A549 (cell line): ENCODE results near the gene TCFL5. TPM values are rescaled to one million over a fixed set of nuclear protein-coding genes. Genes with fewer than 3 reads are reported as not detected.

Experiments
- ATAC-seq, 2 experiments: fragments of 200-7000 bp in 1 of 2; fragments of >200 bp in 1 of 2; cut with Nextera tagmentation in 1 of 2; cut with Tn5 transposase in 1 of 2; 3 replicates each; pipeline versions ENCODE4 v1.8.0 to v1.9.1; 2018 to 2020; ENCODE audit warnings: mild to moderate bottlenecking in 1 of 2, moderate library complexity in 1 of 2
- CTCF ChIA-PET: fragments of 300-600 bp; sonication (Branson Sonifier 250); formaldehyde crosslinking; extraction: SDS; loops from one replicate; lab custom pipeline; 2021; ENCODE audit warnings: antibody characterized with exemption, inconsistent platforms; lab: Yijun Ruan, JAX
- POLR2A ChIA-PET: fragments of 350-600 bp; formaldehyde crosslinking; extraction: SDS; loops from one replicate; lab custom pipeline; 2021; ENCODE audit warnings: antibody characterized with exemption, inconsistent platforms; lab: Yijun Ruan, JAX
- DNase-seq, 2 experiments: peaks; one replicate each; pipeline versions ENCODE4 v3.0.0 to v3.0.0-alpha.2; 2011 to 2016; ENCODE audit warnings: low read depth in 1 of 2, low spot score in 1 of 2
- FAIRE-seq: peaks from 2 replicates; lab custom pipeline; 2011; peaks lifted over from hg19 to GRCh38; lab: Jason Lieb, UNC
- H3K27ac ChIP-seq, 2 experiments: fragments of >200 bp; sonication (Bioruptor Twin); formaldehyde crosslinking; 3 replicates each; pipeline ENCODE4 v1.5.1; 2016 to 2017
- H3K4me1 ChIP-seq: fragments of >200 bp; sonication (Bioruptor Twin); formaldehyde crosslinking; 3 replicates; pipeline ENCODE4 v1.6.1; 2016
- H3K4me2 ChIP-seq: fragments of >200 bp; sonication (Bioruptor Twin); formaldehyde crosslinking; 3 replicates; pipeline ENCODE4 v1.6.1; 2016
- H3K4me3 ChIP-seq: fragments of >200 bp; sonication (Bioruptor Twin); formaldehyde crosslinking; 3 replicates; pipeline ENCODE4 v1.5.1; 2016
- H3K9me3 ChIP-seq: fragments of >200 bp; sonication (Bioruptor Twin); formaldehyde crosslinking; 3 replicates; pipeline ENCODE4 v1.6.1; 2016
- CHD4 ChIP-seq: fragments of 200-600 bp; sonication (generic); IDR thresholded peaks from 2 replicates; pipeline ENCODE4 v1.6.1; 2016; ENCODE audit warnings: antibody characterized with exemption, mild to moderate bottlenecking, borderline replicate concordance
- CTCF ChIP-seq: fragments of >200 bp; sonication (Bioruptor Twin); formaldehyde crosslinking; IDR thresholded peaks from 3 replicates; pipeline ENCODE4 v1.5.1; 2016
- E2F6 ChIP-seq: IDR thresholded peaks from 2 replicates; pipeline ENCODE4 v1.6.1; 2012; ENCODE audit warnings: low read depth, borderline replicate concordance
- EP300 ChIP-seq, 2 experiments: fragments of >200 bp; sonication (Bioruptor Twin); formaldehyde crosslinking; IDR thresholded peaks; 2 replicates in 1 of 2; 3 replicates in 1 of 2; pipeline ENCODE4 v1.6.1; 2016 to 2017
- ESRRA ChIP-seq: fragments of 150-350 bp; IDR thresholded peaks from 2 replicates; pipeline ENCODE4 v1.6.1; 2014; ENCODE audit warnings: mild to moderate bottlenecking, low read length, borderline replicate concordance
- HES2 ChIP-seq: fragments of >200 bp; sonication (Bioruptor Twin); formaldehyde crosslinking; IDR thresholded peaks from 2 replicates; pipeline ENCODE4 v1.6.1; 2016
- HOXA7 ChIP-seq: fragments of 250-450 bp; sonication (Bioruptor Pico); IDR thresholded peaks from 2 replicates; pipeline ENCODE4 v1.5.0; 2020; ENCODE audit warnings: mild to moderate bottlenecking, moderate library complexity
- HOXB5 ChIP-seq: fragments of 250-450 bp; sonication (Bioruptor Pico); IDR thresholded peaks from 2 replicates; pipeline ENCODE4 v1.5.0; 2020; ENCODE audit warnings: mild to moderate bottlenecking, moderate library complexity
- JUN ChIP-seq, 2 experiments: fragments of >200 bp; sonication (Bioruptor Twin); formaldehyde crosslinking; IDR thresholded peaks; 2 replicates in 1 of 2; 3 replicates in 1 of 2; pipeline ENCODE4 v1.6.1; 2016 to 2017
- MAX ChIP-seq: IDR thresholded peaks from 2 replicates; pipeline ENCODE4 v1.6.1; 2012
- NR3C1 ChIP-seq: fragments of >200 bp; sonication (Bioruptor Twin); formaldehyde crosslinking; IDR thresholded peaks from 3 replicates; pipeline ENCODE4 v1.6.1; 2017
- RAD21 ChIP-seq, 2 experiments: fragments of >200 bp in 1 of 2; sonication (Bioruptor Twin) in 1 of 2; formaldehyde crosslinking in 1 of 2; IDR thresholded peaks in 1 of 2; conservative IDR thresholded peaks in 1 of 2; 2 replicates in 1 of 2; 3 replicates in 1 of 2; pipeline ENCODE4 v1.6.1; 2012 to 2018; ENCODE audit warnings: inconsistent platforms in 1 of 2
- RFX5 ChIP-seq: fragments of 450-650 bp; IDR thresholded peaks from 2 replicates; pipeline ENCODE4 v1.7.1; 2014; ENCODE audit warnings: antibody characterized with exemption, mild to moderate bottlenecking, moderate library complexity
- SMC3 ChIP-seq: fragments of >200 bp; sonication (Bioruptor Twin); formaldehyde crosslinking; IDR thresholded peaks from 3 replicates; pipeline ENCODE4 v1.6.1; 2018; ENCODE audit warnings: inconsistent platforms
- ZFP36 ChIP-seq: fragments of 450-650 bp; IDR thresholded peaks from 2 replicates; pipeline ENCODE4 v1.6.1; 2014; ENCODE audit warnings: borderline replicate concordance; ENCODE audit not compliant: partially characterized antibody
- WGBS: methylation state at CpG from one replicate; pipeline ENCODE4 v1.1.6; 2017; ENCODE audit errors: missing lambda C conversion rate; 5-methylcytosine and 5-hydroxymethylcytosine counted together
- polyA plus RNA-seq, 4 experiments: library from polyadenylated mRNA; depleted of rRNA in 3 of 4; stranded (reverse); fragments of >200 nt; fragmentation: RNase III in 1 of 4; extraction: RNeasy Plus Mini Kit Qiagen cat#74134 plus additional on column Dnase treatment in 1 of 4; gene quantifications; 2 replicates in 3 of 4; 3 replicates in 1 of 4; pipeline ENCODE4 v1.2.3, GENCODE V29; 2011 to 2017
- small RNA-seq, 6 experiments: library from RNA; depleted of rRNA; stranded (forward); fragments of <200 nt; gene quantifications; one replicate each; pipeline ENCODE3, GENCODE V24; 2012

TCFL5 gene
- polyA plus RNA-seq, 2 of the 4 experiments (the other 2 are of a cell fraction), result 5.6 to 7.1 TPM

GRCh38 chr20:62792182-62792939, 69.3 kb downstream of the TCFL5 start:
- 46% methylated on average over 9 of the region's 9 CpGs for WGBS
- DNase-seq (no peak), ATAC-seq (no peak), FAIRE-seq (no peak)
- no peak overlapping the region for H3K4me3 ChIP-seq
- CTCF ChIA-PET, result interaction anchor here (0.7 to 10.3 kb wide), 61 partner anchors 9 to 403 kb away, joined by 3 to 311 read pairs (median 8); partner anchors contain the start of genes NTSR1, RBBP8NL and SLCO4A1
- H3K4me1 ChIP-seq, result peaks cover 16% of the 10 kb centered on the region
- no peaks in the 10 kb centered on the region for H3K9me3 ChIP-seq
- POLR2A ChIA-PET, result no interaction called here
- no peak overlapping the region for H3K4me2 ChIP-seq
- no peak overlapping the region for H3K27ac ChIP-seq
- TF ChIP-seq ESRRA, result no peak
- no peak for TF ChIP-seq CHD4
- TF ChIP-seq HOXB5 (CRISPR knock-in tag), result no peak
- no peak for TF ChIP-seq ZFP36
- TF ChIP-seq JUN (IDR thresholded peaks at IDR 0.05), result no peak
- TF ChIP-seq RFX5, result no peak
- TF ChIP-seq HES2, result no peak
- TF ChIP-seq RAD21 (conservative IDR thresholded peaks at IDR 0.05 in 1 of 2, IDR thresholded peaks at IDR 0.05 in 1 of 2), result no peak
- TF ChIP-seq NR3C1, result no peak

- peak overlapping the region; percentile 75 for H3K4me2 ChIP-seq
Measured at GRCh38 chr20:62791301-62792181, 70.1 kb downstream of the TCFL5 start.

More at GRCh38 chr20:62791301-62792181, 70.1 kb downstream of the TCFL5 start:
- Histone ChIP-seq H3K4me1 (peaks cover 12% of the 10 kb centered on the region), H3K4me3 (no peak overlapping the region), H3K9me3 (no peaks in the 10 kb centered on the region), H3K27ac (peak overlapping the region in 1 of 2 experiments; percentile 67; a peak in 2 of 6 replicates)
- 25% methylated on average over 22 of the region's 23 CpGs for WGBS
- FAIRE-seq (peak; percentile 63), DNase-seq (peak; percentile 90 to 92), ATAC-seq (peak; percentile 49 to 66)
- ChIA-PET CTCF (interaction anchor here (0.5 to 10.3 kb wide), 77 partner anchors 9 to 619 kb away, joined by 3 to 311 read pairs (median 7); partner anchors contain the start of genes NTSR1, RBBP8NL and SLCO4A1), POLR2A (interaction anchor here (1.1 kb wide), 1 partner anchor 87 kb away, joined by 5 read pairs; no protein-coding TSS in a partner anchor)
- peak; percentile 99 for TF ChIP-seq CTCF
- peak; percentile 99 for TF ChIP-seq SMC3
- peak; percentile 64 for TF ChIP-seq MAX
- TF ChIP-seq HOXA7 (CRISPR knock-in tag), result no peak
- peak; percentile 99 for TF ChIP-seq RAD21 (conservative IDR thresholded peaks at IDR 0.05 in 1 of 2, IDR thresholded peaks at IDR 0.05 in 1 of 2)
- peak; percentile 63; the same call in 1 of the 2 replicates for TF ChIP-seq E2F6
- TF ChIP-seq EP300 (IDR thresholded peaks at IDR 0.05), result no peak

Small RNA genes within 50 kb of the gene (small RNA-seq; reads per million reads assigned to genes)
- gene DPH3P1, result 0 reads per million in 6 experiments

Other genes with a start within 250 kb of the TCFL5 start
- gene SLCO4A1, start 219.3 kb downstream of the TCFL5 start, polyA plus RNA-seq (2011; rRNA removed), result 1.3 and 2.1 TPM in 2 replicates
- gene SLCO4A1, start 219.3 kb downstream of the TCFL5 start, polyA plus RNA-seq (2017; fragmentation: RNase III; extraction: RNeasy Plus Mini Kit Qiagen cat#74134 plus additional on column Dnase treatment), result 8.1 to 11.2 TPM (median 9.9 TPM) in 3 replicates
- gene NTSR1, start 153.0 kb downstream of the TCFL5 start, polyA plus RNA-seq (2011; rRNA removed), result 0.03 TPM in 2 replicates
- not detected in 3 replicates for gene NTSR1, start 153.0 kb downstream of the TCFL5 start, polyA plus RNA-seq (2017; fragmentation: RNase III; extraction: RNeasy Plus Mini Kit Qiagen cat#74134 plus additional on column Dnase treatment)
- 14.6 and 21.1 TPM in 2 replicates for gene MRGBP, start 65.3 kb downstream of the TCFL5 start, polyA plus RNA-seq (2011; rRNA removed)
- gene MRGBP, start 65.3 kb downstream of the TCFL5 start, polyA plus RNA-seq (2017; fragmentation: RNase III; extraction: RNeasy Plus Mini Kit Qiagen cat#74134 plus additional on column Dnase treatment), result 16.8 to 18.4 TPM (median 17.5 TPM) in 3 replicates
- 15.9 and 16.1 TPM in 2 replicates for gene OGFR, start 57.0 kb downstream of the TCFL5 start, polyA plus RNA-seq (2011; rRNA removed)
- gene OGFR, start 57.0 kb downstream of the TCFL5 start, polyA plus RNA-seq (2017; fragmentation: RNase III; extraction: RNeasy Plus Mini Kit Qiagen cat#74134 plus additional on column Dnase treatment), result 33.7 to 36.7 TPM (median 35.6 TPM) in 3 replicates
- gene COL9A3, start 44.8 kb downstream of the TCFL5 start, polyA plus RNA-seq (2011; rRNA removed), result 0.26 and 0.41 TPM in 2 replicates
- gene COL9A3, start 44.8 kb downstream of the TCFL5 start, polyA plus RNA-seq (2017; fragmentation: RNase III; extraction: RNeasy Plus Mini Kit Qiagen cat#74134 plus additional on column Dnase treatment), result 0.42 to 0.54 TPM (median 0.49 TPM) in 3 replicates
- 12.6 and 15.3 TPM in 2 replicates for gene DIDO1, start 64.7 kb upstream of the TCFL5 start, polyA plus RNA-seq (2011; rRNA removed)
- gene DIDO1, start 64.7 kb upstream of the TCFL5 start, polyA plus RNA-seq (2017; fragmentation: RNase III; extraction: RNeasy Plus Mini Kit Qiagen cat#74134 plus additional on column Dnase treatment), result 14.8 to 16.2 TPM (median 15.4 TPM) in 3 replicates
- gene GID8, start 76.3 kb upstream of the TCFL5 start, polyA plus RNA-seq (2011; rRNA removed), result 24.5 and 25.0 TPM in 2 replicates
- 18.6 to 19.2 TPM (median 19.0 TPM) in 3 replicates for gene GID8, start 76.3 kb upstream of the TCFL5 start, polyA plus RNA-seq (2017; fragmentation: RNase III; extraction: RNeasy Plus Mini Kit Qiagen cat#74134 plus additional on column Dnase treatment)
- gene SLC17A9, start 90.9 kb upstream of the TCFL5 start, polyA plus RNA-seq (2011; rRNA removed), result 0.05 TPM in 1 of 2 replicates, not detected in the other
- gene SLC17A9, start 90.9 kb upstream of the TCFL5 start, polyA plus RNA-seq (2017; fragmentation: RNase III; extraction: RNeasy Plus Mini Kit Qiagen cat#74134 plus additional on column Dnase treatment), result not detected in 3 replicates
- gene BHLHE23, start 145.1 kb upstream of the TCFL5 start, polyA plus RNA-seq (2011; rRNA removed), result not detected in 2 replicates
- gene BHLHE23, start 145.1 kb upstream of the TCFL5 start, polyA plus RNA-seq (2017; fragmentation: RNase III; extraction: RNeasy Plus Mini Kit Qiagen cat#74134 plus additional on column Dnase treatment), result not detected in 3 replicates